KBM-7 (cell line): ENCODE measurements around the gene ETV5.

Experiments
- DNase-seq: peaks from one replicate; pipeline ENCODE4 v3.0.0-alpha.2; 2015
- in situ Hi-C: fragments of 300-500 bp; cut with MboI; formaldehyde crosslinking; loops from 2 replicates; pipeline ENCODE4 v1.14.3; 2020; ENCODE audit warnings: low sequenced_read_pairs, low pct_unique_long_range_greater_than_20kb, mixed read lengths

Gene ETV5

DNA sequence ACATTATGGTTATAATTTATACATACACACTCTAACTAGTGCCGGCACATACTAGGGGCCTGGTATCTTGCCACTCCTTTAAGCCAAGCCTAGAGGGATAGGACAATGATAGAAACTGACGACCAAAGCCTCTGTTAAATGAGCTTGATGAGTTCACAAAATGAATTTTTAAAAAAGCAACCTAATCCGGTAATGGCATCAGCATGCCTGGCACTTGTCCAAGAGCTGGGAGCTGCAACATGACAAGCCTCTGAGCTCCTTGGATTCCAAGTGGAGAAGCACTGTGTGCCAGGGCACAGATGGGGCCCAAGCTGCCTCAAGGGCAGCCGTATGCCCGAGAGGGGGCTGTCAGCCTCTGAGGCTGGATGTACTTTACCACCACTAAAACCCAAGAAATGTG, 9.7 kb downstream of the ETV5 start:
- DNase-seq = no peak
- in situ Hi-C loops = no loop called here

DNA sequence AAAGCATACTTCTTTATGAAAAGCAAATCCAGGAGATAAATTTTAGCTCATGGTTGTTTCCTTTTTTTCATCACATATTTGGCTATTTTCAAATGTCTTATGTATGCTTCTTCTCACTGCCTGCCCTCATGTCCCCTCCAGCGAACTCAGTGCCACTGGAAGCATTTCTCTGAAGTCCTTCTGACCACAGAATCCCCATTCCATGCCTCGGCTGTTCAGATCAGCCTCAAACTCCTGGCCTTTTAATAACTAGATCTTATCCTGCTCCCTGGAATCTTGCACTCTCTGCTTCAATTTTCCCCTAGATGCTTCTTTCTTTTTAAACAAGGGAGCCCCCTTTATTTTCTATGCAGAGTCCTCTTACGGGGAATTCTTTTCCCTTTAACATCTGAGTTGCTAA, 10.1 kb downstream of the ETV5 start:
- in situ Hi-C loops = no loop called here
- DNase-seq = no peak

DNA sequence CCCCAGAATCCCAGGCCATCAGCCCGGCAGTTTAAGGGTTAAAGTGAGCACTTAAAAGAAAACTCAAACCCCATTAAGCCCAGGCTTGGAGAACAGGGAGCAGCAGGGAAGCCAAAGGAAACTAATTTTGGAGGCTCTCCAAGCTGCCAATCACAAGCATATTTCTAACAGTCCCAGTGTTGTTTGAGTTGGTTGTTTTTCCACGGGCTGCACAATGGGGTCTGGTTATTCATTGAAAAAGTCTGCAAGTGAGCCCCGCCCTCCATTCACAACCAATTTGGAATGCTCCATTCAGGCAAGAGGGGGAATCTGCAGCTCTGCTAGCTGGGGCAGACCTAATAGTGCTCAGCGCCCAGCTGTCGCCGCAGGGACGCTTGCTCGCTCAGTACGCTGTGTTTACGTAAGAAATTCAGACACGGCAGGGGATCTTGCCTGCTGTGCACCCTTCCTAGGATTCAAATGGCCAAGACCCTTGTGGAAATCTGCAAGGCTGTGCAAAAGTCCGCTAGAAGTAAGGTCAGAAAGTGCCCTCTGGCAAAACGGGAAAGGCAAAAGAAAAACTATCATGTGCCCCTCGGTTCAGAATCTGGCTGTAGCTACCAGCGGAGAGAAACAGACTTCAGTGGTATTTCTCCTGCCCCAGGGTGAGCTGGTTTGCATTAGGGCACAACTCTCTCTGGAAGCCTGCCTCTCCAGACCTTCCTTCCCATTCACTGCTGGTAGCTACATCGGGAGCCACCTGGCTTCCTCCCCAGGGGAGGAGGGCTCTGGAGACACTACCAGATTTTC, 11.0 kb downstream of the ETV5 start:
- in situ Hi-C loops = no loop called here
- DNase-seq = no peak

DNA sequence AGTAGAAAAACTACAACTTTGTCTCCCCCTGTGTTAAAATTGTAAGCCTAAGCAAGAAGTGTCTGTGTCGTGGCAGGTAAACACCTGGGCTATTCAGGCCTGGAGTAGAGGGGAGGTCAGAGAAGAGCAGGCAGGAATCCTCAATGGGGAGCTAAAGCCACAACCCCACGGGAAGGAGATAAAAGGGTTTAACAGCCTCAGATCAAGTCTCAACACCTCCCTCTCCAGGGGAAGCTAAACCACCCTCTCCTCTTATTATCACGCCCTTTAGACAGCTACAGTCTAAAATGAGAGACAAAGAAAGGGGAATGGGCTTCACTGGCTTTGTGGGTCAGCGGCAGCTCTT, 11.6 kb downstream of the ETV5 start:
- DNase-seq = no peak
- in situ Hi-C loops = no loop called here

DNA sequence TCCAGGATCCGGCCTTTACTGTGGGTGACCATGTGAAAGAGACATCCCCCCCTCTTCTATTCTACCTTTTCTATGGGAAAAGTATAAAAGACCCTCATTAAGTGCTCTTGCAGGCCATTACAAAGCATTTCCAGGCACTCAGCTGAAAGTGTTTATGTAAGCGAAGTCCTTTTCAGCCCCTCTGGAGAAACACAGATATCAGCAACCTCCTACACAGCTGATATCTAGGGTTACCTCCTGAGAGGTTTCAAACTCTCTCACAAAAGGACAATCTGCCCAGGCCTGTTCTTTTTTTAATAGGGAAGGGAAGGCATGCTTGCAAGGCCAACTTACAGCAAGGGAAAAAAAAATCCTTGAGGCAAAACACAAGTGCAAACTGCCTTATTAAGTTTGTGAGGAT, 12.6 kb downstream of the ETV5 start:
- no peak for DNase-seq
- in situ Hi-C loops = no loop called here

DNA sequence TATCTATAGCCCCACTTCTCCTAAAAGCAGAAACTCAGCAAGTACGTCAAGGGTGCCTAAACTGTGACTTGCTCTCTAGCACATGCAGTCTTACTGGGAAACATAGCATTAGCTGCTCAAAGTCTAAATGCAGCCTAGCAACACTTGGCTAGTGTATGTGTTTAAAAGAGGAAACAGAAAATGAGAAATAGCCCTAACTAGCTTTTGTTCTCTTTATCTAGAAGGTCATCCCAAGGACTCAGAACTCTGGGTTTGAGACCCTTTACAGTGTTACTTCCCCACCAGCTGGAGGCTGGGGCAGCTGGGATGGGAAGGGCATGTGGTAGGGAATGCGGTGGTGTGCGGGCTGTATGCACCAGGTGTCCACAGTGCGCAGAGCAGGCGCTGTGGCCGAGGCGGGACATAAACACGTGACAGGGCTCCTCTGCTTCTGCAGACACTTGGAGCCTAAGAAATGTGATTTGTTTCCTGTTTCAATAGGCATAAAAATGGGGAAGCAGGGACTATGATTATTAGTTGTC, 13.3 kb downstream of the ETV5 start:
- in situ Hi-C loops = no loop called here
- no peak for DNase-seq

DNA sequence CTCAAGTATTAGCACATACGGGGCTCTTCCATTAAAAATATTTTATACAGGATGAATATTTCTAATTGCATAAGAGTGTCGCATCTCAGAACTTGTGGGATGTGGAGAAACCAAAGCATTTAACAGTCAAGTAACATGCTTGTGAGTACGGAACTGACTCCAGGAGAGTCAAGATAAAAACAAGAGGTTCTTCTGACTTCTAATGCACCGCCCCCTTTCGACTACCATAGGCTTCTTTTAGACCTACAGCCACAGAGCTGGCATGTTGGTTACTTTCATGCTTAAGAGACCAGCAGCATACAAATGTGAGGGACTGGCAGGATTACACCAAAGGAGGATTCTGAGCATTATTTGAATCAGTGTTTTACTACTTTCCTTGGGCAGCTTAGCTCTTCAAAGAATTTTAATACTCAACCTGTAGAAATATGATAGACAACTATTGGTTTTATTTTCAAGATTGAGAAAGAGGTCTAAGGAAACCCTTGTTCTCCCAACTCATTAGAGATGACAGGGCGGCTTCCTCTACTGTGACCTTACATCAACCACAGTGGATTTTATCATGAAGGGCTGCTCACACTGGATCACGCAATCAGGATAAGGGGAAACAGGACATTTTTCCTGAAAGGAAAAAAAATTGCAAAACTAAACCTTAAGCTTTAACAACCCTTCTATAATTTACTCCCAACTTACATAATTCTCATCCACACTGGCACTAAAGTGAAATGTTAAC, 14.0 kb downstream of the ETV5 start:
- in situ Hi-C loops = no loop called here
- DNase-seq = no peak

DNA sequence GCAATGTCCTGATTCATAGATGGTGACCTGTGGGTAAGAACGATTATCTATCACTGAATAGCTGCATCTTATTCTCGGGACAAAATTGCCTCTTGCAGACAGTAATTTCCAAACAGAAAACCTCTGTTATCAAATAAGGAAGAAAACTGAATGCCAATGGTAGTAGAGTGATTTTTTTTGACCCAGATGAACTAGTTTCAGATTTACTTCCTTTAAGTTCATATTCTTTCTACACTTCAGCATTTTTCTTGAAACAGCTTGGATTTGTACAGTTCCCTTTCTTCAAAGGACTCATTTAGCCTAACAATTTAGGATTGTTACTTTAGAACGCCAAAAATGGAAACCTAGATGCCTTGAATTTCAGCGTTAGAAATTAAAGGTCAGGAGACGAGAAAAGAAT, 14.6 kb downstream of the ETV5 start:
- DNase-seq = no peak
- in situ Hi-C loops = no loop called here

DNA sequence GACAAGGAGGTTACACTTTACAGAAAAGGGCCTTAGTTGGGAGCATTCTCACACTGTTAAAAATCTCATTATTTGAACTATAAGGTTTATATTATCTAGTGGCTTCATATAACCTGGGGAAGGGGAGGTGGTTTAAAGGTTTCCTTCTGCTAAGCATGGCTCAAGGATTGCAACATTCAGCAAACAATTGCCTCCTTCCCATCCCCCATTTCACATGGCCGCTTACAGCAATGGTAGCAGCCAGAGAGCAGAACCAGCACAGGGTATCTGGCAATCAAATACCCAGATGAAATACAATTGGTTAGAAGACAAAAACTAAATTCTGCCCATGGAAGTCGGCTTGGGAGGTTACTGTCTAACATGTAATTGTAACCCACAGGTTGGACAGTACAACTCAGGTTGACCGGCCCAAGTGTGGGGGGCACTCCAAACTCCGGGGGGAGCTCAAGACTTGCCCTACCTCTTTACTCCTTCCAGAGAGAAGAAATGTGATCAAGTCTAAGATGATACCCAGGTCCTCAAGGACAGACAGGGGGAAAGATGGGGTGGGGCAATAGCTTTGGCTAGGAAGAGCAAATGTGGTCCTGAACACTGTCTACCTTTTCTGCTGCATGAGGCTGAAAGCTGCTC, 15.5 kb downstream of the ETV5 start:
- in situ Hi-C loops = no loop called here
- peak; percentile 57 for DNase-seq

DNA sequence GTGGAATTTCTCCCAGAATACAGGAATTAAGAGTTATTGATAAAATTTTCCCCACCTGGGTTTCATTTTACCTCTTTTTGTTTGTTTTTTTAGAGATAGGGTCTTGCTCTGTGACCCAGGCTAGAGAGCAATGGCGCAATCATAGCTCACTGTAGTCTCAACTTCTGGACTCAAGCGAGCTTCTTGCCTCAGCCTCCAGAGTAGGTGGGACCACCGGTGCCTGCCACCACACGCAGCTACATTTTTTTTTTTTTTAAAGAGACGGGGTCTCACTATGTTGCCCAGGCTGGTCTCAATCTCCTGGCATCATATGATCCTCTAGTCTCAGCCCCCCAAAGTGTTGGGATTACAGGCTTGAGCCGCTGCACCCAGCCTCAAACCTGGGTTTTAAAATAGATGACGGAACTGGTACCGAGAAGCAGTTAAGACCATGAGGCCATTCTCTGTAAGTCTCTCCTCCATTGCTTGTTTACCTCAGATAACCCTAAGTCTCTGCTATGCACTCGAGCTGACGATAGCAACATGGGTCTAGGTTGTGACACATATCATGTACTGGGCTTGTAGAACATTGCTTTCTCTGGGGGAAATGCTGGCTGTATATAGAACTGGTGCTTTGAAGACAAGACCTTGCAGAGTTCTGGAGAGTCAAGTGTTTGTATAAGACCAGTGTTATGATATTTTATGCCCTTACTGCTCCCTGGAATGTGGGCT, 16.4 kb downstream of the ETV5 start:
- in situ Hi-C loops = no loop called here
- DNase-seq = no peak

DNA sequence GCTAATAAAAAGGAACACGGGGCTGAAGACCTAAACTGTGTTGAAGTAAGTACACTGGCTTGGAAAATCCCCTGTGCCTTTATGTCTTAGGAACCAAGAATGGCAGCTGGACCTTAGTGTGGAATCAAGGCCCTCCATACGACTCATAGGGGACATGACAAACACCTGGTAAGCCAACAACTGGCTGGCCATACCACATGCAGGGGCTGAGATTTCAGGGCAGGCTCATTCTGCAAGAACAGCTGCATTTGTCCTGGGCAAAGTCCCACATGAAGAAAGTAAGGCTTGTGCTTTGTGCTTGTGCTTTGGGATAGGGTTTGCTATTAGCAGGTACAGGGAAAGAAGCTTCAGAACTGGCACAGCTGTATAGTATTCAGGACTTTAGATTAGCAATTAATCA, 18.0 kb downstream of the ETV5 start:
- in situ Hi-C loops = no loop called here
- DNase-seq = no peak

DNA sequence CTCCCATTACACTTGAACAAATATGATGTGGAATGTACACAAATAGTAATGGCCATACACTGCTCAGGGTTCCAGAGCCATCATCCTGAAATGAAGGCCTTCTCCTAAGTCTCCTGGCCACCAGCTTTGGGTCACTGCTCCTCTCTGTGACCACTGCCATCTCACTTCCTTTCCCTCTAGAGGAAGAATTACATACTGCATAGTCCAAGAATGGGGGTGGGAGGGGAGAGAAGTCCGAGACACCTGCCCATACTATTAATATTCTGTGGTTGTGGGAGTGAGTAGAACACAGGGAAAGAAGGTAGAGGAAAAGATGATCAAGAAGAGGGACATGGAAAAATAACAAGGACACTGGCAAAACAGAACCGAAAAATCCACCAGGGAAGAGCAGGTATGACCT, 20.6 kb downstream of the ETV5 start:
- DNase-seq = no peak
- in situ Hi-C loops = no loop called here

DNA sequence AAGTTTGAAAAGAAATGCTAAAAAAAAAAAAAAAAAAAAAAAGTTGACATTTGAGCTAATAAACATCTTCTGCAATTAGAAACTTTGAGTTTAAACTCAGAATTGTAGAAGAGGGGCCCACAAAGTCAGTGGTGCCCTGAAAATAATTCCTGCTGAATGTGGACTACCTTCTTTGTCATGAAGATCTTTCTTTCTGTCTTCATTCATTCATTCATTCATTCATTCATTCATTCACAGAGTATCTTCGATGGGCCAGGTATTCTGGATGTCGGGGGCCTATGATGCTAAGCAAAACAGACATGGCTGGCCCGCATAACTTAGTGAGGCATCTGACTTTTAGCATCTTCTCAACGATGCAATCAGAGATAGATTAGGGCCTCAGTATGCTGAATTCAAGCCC, 24.6 kb downstream of the ETV5 start:
- in situ Hi-C loops = no loop called here
- DNase-seq = no peak

DNA sequence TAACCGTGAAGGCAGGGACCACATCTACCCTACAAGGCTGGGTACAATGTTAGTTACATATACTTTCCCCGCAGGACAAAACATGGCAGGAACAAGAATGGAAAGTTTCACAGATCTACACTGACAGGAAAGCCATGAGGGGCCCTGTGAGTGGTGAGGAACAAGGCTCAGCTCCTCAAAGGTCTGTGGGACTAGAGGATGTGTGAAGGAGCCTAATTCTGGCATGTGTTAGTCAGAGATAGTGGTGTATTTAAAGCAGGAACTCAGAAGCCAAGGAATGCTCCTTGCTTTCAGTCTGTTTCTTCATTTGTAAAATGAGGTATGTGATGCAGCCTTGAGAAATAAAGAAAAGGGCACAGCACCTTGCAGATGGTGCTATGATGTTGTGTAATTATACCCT, 25.1 kb downstream of the ETV5 start:
- DNase-seq = no peak
- in situ Hi-C loops = no loop called here

DNA sequence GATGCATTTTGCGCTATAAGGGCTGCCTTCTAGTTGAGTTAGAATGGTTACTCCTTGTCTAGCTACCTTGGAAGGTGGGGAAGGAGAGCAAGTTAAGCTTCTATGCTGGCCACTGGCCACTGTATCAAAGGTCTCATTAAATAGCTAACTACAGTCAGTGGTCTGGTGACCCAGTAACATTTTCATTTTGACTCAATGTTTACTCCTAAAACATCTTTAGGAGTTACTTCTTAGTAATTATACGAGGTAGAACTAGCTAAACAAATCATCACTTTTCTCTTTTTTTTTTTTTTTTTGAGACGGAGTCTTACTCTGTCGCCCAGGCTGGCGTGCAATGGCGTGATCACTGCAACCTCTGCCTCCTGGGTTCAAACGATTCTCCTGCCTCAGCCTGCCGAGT, 26.7 kb downstream of the ETV5 start:
- DNase-seq = no peak
- in situ Hi-C loops = no loop called here

DNA sequence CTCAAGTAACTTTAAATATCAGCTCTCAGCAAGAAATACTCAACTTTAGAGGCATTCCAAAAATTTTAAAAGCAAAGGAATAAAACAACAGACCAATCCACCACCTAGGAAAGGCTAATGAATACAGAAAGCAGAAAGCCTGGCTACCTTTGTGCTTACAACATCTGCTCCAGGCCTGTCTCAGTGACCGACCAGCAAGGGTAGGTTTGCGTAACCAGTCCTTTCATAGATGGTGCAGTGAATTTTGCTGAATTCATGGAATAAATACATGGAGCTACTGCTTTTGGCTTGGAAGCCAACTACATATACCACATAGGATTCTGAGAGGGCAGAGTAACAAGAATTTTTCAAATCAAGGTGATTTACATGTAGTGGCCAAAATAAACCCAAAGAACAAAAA, 27.2 kb downstream of the ETV5 start:
- in situ Hi-C loops = no loop called here
- DNase-seq = no peak

DNA sequence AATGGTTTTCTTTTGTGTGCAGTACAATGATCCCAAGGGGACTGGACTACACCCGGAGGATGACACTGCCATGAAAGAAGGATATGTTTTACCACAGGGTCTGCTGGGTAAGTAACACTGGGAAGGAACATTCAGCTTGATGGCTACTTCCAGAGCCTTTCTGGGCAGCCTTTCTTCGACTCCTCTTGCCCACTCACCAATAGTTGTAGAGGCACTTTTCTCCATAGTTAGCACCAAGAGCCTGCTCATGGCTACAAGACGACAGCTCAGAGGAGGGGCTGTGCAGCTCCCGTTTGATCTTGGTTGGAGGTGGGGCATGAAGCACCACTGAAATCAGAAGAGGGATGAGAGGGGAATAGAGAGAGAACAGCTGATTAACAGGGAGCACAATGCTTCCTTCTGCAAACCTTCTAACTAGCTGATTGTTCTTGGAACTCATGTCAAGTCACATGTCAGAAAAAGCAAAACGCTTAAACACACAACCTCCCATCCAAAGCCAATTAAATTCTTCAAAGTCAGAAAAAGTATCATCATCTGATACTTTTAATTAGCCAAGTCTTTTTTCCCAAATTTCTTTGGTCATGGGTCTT, 27.9 kb downstream of the ETV5 start:
- in situ Hi-C loops = no loop called here
- DNase-seq = no peak

DNA sequence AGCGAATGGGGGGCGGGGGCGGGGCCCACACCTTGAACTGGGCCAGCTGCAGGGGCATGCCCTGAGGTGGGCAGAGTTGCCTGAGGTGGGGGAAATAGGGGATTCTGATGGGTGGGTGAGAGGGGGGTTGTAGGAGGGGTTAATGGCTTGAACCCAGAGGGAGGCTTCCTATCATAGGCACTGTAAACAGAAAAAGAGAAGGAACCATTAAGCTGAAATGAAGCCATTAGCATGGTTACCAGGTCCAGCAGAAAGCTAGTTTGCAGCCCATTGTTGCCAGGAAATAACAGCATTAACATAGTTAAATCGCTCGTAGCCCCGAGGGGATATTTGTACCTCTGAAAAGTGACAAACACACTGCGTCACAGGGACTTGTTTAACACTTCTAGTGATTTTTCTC, 29.0 kb downstream of the ETV5 start:
- DNase-seq = no peak
- in situ Hi-C loops = no loop called here

DNA sequence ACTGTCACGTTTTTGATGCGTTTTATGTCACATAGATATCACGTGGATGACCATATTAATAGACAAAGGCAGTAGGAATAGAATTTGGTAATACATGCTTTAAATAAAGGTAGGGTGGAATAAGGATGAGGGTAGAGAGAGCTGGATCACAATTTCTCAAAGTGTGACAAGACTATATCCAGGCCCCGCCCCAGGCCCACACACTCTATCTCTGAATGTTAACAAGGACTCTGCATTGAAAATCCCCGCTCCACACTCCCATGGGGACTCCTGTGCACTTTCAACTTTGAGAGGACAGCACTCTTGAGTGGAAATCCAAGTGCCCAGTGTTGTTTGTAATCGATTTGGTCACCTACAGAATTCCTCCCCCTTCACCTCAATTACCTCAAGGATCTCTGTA, 31.4 kb downstream of the ETV5 start:
- DNase-seq = no peak
- in situ Hi-C loops = no loop called here
